Measurements from ENCODE around the gene HTRA3. TPM values are rescaled to one million over a fixed set of nuclear protein-coding genes. Genes with fewer than 3 reads are reported as not detected.

Gene HTRA3
- total and polyA plus RNA-seq, 7 experiments from 2014 or later, result not detected

- H3K36me3 Mint-ChIP-seq, result peaks cover 0 to 4% (median 0%) of the 10 kb centered on the region in 5 donors
- H3K9me3 ChIP-seq (ENCODE audit: control insufficient read depth in 2 of 3, low read length in 3 of 3), result no peaks in the 10 kb centered on the region
- H3K27ac ChIP-seq (ENCODE audit: low read depth, low read length), result no peak overlapping the region
- no peak overlapping the region for H3K27ac Mint-ChIP-seq
- H3K27me3 ChIP-seq (ENCODE audit: control insufficient read depth in 2 of 2, insufficient read depth in 2 of 2, low read length in 2 of 2), result no peaks in the 10 kb centered on the region
- CTCF ChIA-PET, result no interaction called here
- no peaks in the 10 kb centered on the region for H3K36me3 ChIP-seq (ENCODE audit: control insufficient read depth in 2 of 3, insufficient read depth in 3 of 3, low read length in 3 of 3)
- no peaks in the 10 kb centered on the region for H3K4me1 Mint-ChIP-seq
- ATAC-seq, result no peak
- no peak overlapping the region for H3K4me3 Mint-ChIP-seq
- DNase-seq, result no peak
- peaks cover 0 to 22% (median 10%) of the 10 kb centered on the region in 11 donors for H3K9me3 Mint-ChIP-seq
- H3K4me3 ChIP-seq (ENCODE audit: low read length), result no peak overlapping the region
- intact Hi-C loops (cut with micrococcal nuclease), result no loop called here
- H3K4me1 ChIP-seq (ENCODE audit: control insufficient read depth in 2 of 2, insufficient read depth in 2 of 2, low read length in 2 of 2), result no peaks in the 10 kb centered on the region
- H3K27me3 Mint-ChIP-seq, result peaks cover 2 to 23% (median 4%) of the 10 kb centered on the region in 5 donors
- POLR2A ChIA-PET, result no interaction called here
Measured at GRCh38 chr4:8308856-8309771, 39.6 kb downstream of the HTRA3 start.

- POLR2A ChIA-PET, result no interaction called here
- intact Hi-C loops (cut with micrococcal nuclease), result no loop called here
Measured at GRCh38 chr4:8310306-8310705, 40.8 kb downstream of the HTRA3 start.

GRCh38 chr4:8311101-8312068 lies 41.8 kb downstream of the HTRA3 start:
- Histone ChIP-seq H3K27me3 (ENCODE audit: control insufficient read depth in 2 of 2, insufficient read depth in 2 of 2, low read length in 2 of 2) (no peaks in the 10 kb centered on the region), H3K27ac (ENCODE audit: low read depth, low read length) (no peak overlapping the region), H3K4me1 (ENCODE audit: control insufficient read depth in 2 of 2, insufficient read depth in 2 of 2, low read length in 2 of 2) (no peaks in the 10 kb centered on the region), H3K4me3 (ENCODE audit: low read length) (no peak overlapping the region), H3K36me3 (ENCODE audit: control insufficient read depth in 2 of 3, insufficient read depth in 3 of 3, low read length in 3 of 3) (no peaks in the 10 kb centered on the region), H3K9me3 (ENCODE audit: control insufficient read depth in 2 of 3, low read length in 3 of 3) (no peaks in the 10 kb centered on the region)
- DNase-seq, result no peak
- H3K36me3 Mint-ChIP-seq, result peaks cover 0 to 4% (median 0%) of the 10 kb centered on the region in 5 donors
- ChIA-PET POLR2A (no interaction called here), CTCF (no interaction called here)
- ATAC-seq, result no peak
- H3K4me1 Mint-ChIP-seq, result no peaks in the 10 kb centered on the region
- intact Hi-C loops (cut with micrococcal nuclease), result no loop called here
- no peak overlapping the region for H3K27ac Mint-ChIP-seq
- peaks cover 0 to 26% (median 11%) of the 10 kb centered on the region in 11 donors for H3K9me3 Mint-ChIP-seq
- no peak overlapping the region for H3K4me3 Mint-ChIP-seq
- peaks cover 2 to 33% (median 8%) of the 10 kb centered on the region in 5 donors for H3K27me3 Mint-ChIP-seq

More at GRCh38 chr4:8310306-8310705, 40.8 kb downstream of the HTRA3 start:
- no peak for ATAC-seq
- peaks cover 0 to 4% (median 0%) of the 10 kb centered on the region in 5 donors for H3K36me3 Mint-ChIP-seq
- H3K9me3 Mint-ChIP-seq, result peaks cover 0 to 26% (median 11%) of the 10 kb centered on the region in 11 donors
- no peaks in the 10 kb centered on the region for H3K4me1 Mint-ChIP-seq
- H3K27me3 Mint-ChIP-seq, result peaks cover 2 to 33% (median 8%) of the 10 kb centered on the region in 5 donors
- H3K4me1 ChIP-seq (ENCODE audit: control insufficient read depth in 2 of 2, insufficient read depth in 2 of 2, low read length in 2 of 2), result no peaks in the 10 kb centered on the region
- no peak for DNase-seq
- H3K27ac ChIP-seq (ENCODE audit: low read depth, low read length), result no peak overlapping the region
- H3K4me3 ChIP-seq (ENCODE audit: low read length), result no peak overlapping the region
- no peak overlapping the region for H3K4me3 Mint-ChIP-seq
- CTCF ChIA-PET, result interaction anchor here (0.6 kb wide), 1 partner anchor 32 kb away, joined by 3 read pairs; no protein-coding TSS in a partner anchor
- no peaks in the 10 kb centered on the region for H3K27me3 ChIP-seq (ENCODE audit: control insufficient read depth in 2 of 2, insufficient read depth in 2 of 2, low read length in 2 of 2)
- H3K27ac Mint-ChIP-seq, result no peak overlapping the region
- no peaks in the 10 kb centered on the region for H3K36me3 ChIP-seq (ENCODE audit: control insufficient read depth in 2 of 3, insufficient read depth in 3 of 3, low read length in 3 of 3)
- no peaks in the 10 kb centered on the region for H3K9me3 ChIP-seq (ENCODE audit: control insufficient read depth in 2 of 3, low read length in 3 of 3)

- ATAC-seq, result no peak
- Histone ChIP-seq H3K4me3 (ENCODE audit: low read length) (no peak overlapping the region), H3K27me3 (ENCODE audit: control insufficient read depth in 2 of 2, insufficient read depth in 2 of 2, low read length in 2 of 2) (no peaks in the 10 kb centered on the region), H3K4me1 (ENCODE audit: control insufficient read depth in 2 of 2, insufficient read depth in 2 of 2, low read length in 2 of 2) (no peaks in the 10 kb centered on the region), H3K36me3 (ENCODE audit: control insufficient read depth in 2 of 3, insufficient read depth in 3 of 3, low read length in 3 of 3) (no peaks in the 10 kb centered on the region), H3K9me3 (ENCODE audit: control insufficient read depth in 2 of 3, low read length in 3 of 3) (no peaks in the 10 kb centered on the region), H3K27ac (ENCODE audit: low read depth, low read length) (no peak overlapping the region)
- no peak overlapping the region for H3K27ac Mint-ChIP-seq
- CTCF ChIA-PET, result no interaction called here
- H3K9me3 Mint-ChIP-seq, result peaks cover 0 to 26% (median 11%) of the 10 kb centered on the region in 11 donors
- no peak overlapping the region for H3K4me3 Mint-ChIP-seq
- intact Hi-C loops (cut with micrococcal nuclease), result no loop called here
- no peaks in the 10 kb centered on the region for H3K4me1 Mint-ChIP-seq
- POLR2A ChIA-PET, result no interaction called here
- no peak for DNase-seq
- peaks cover 0 to 4% (median 0%) of the 10 kb centered on the region in 5 donors for H3K36me3 Mint-ChIP-seq
- H3K27me3 Mint-ChIP-seq, result peaks cover 2 to 33% (median 8%) of the 10 kb centered on the region in 5 donors
Measured at GRCh38 chr4:8312069-8312445, 42.5 kb downstream of the HTRA3 start.

DNA sequence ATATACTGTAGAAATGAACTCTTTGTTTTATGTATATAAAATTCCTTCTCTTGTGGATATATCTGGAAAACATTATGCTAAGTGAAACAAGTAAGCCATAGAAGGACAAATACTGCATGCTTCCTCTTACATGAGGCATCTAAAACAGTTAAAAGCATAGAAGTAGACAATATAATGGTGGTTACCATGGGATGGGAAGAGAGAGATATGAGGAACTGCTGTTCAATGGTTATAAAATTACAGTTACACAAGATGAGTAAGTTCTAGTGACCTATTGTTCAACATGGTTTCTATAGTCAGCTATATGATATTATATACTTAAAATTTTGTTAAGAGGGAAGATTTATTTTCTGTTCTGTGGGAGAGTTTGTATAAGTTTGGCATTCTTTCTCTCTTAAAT lies 43.4 kb downstream of the HTRA3 start:
- intact Hi-C loops (cut with micrococcal nuclease), result no loop called here
- Histone ChIP-seq H3K36me3 (ENCODE audit: control insufficient read depth in 2 of 3, insufficient read depth in 3 of 3, low read length in 3 of 3) (no peaks in the 10 kb centered on the region), H3K9me3 (ENCODE audit: control insufficient read depth in 2 of 3, low read length in 3 of 3) (no peaks in the 10 kb centered on the region), H3K4me1 (ENCODE audit: control insufficient read depth in 2 of 2, insufficient read depth in 2 of 2, low read length in 2 of 2) (no peaks in the 10 kb centered on the region), H3K27ac (ENCODE audit: low read depth, low read length) (no peak overlapping the region), H3K27me3 (ENCODE audit: control insufficient read depth in 2 of 2, insufficient read depth in 2 of 2, low read length in 2 of 2) (no peaks in the 10 kb centered on the region), H3K4me3 (ENCODE audit: low read length) (no peak overlapping the region)
- peaks cover 0 to 26% (median 11%) of the 10 kb centered on the region in 11 donors for H3K9me3 Mint-ChIP-seq
- ChIA-PET CTCF (no interaction called here), POLR2A (no interaction called here)
- no peak overlapping the region for H3K27ac Mint-ChIP-seq
- peaks cover 2 to 33% (median 8%) of the 10 kb centered on the region in 5 donors for H3K27me3 Mint-ChIP-seq
- ATAC-seq, result no peak
- H3K4me3 Mint-ChIP-seq, result no peak overlapping the region
- no peak for DNase-seq
- peaks cover 0 to 4% (median 0%) of the 10 kb centered on the region in 5 donors for H3K36me3 Mint-ChIP-seq
- H3K4me1 Mint-ChIP-seq, result no peaks in the 10 kb centered on the region

DNA sequence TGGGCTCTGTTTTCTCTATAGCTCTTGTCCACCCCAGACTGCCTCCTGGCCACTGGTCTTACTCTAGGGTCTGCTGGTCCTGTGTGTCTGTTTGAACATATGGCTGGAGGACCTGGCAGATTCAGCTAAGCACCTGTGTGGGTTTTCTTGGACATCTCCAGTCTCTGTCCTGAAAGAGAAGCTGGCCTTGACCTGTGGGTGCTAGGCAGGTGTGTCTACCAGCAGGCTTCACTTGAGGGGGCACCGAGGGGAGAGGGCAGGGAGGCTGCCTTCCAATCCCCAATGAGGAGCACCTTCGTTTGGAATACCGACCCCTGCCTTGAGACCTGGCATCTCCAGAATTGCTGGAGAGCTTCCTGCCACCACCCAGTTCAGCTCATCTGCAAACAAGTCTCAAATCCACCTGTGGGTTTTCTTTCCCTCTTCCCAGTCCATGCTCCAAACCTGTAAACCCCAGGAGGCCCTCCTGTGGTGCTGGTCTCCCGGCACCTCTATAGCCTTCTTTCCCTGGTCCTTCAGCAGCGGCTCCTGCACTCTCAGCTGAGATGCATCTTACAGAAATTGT lies 45.2 kb downstream of the HTRA3 start:
- intact Hi-C loops (cut with micrococcal nuclease), result no loop called here
- Mint-ChIP-seq H3K4me1 (no peaks in the 10 kb centered on the region), H3K9me3 (peaks cover 0 to 26% (median 11%) of the 10 kb centered on the region in 11 donors), H3K36me3 (peaks cover 0 to 4% (median 0%) of the 10 kb centered on the region in 5 donors), H3K27ac (no peak overlapping the region), H3K27me3 (peaks cover 2 to 31% (median 8%) of the 10 kb centered on the region in 5 donors), H3K4me3 (no peak overlapping the region)
- DNase-seq, result peak in 1 of 9 donors; percentile 1
- Histone ChIP-seq H3K27ac (ENCODE audit: low read depth, low read length) (no peak overlapping the region), H3K36me3 (ENCODE audit: control insufficient read depth in 2 of 3, insufficient read depth in 3 of 3, low read length in 3 of 3) (no peaks in the 10 kb centered on the region), H3K27me3 (ENCODE audit: control insufficient read depth in 2 of 2, insufficient read depth in 2 of 2, low read length in 2 of 2) (no peaks in the 10 kb centered on the region), H3K9me3 (ENCODE audit: control insufficient read depth in 2 of 3, low read length in 3 of 3) (no peaks in the 10 kb centered on the region), H3K4me3 (ENCODE audit: low read length) (no peak overlapping the region), H3K4me1 (ENCODE audit: control insufficient read depth in 2 of 2, insufficient read depth in 2 of 2, low read length in 2 of 2) (no peaks in the 10 kb centered on the region)
- no peak for ATAC-seq
- ChIA-PET POLR2A (no interaction called here), CTCF (no interaction called here)
